ENCODE measurements around the gene PAX5. TPM values are rescaled to one million over a fixed set of nuclear protein-coding genes. Genes with fewer than 3 reads are reported as not detected.

Gene PAX5
- total RNA-seq, 1 experiment from 2014 or later: 0.39 TPM

DNA sequence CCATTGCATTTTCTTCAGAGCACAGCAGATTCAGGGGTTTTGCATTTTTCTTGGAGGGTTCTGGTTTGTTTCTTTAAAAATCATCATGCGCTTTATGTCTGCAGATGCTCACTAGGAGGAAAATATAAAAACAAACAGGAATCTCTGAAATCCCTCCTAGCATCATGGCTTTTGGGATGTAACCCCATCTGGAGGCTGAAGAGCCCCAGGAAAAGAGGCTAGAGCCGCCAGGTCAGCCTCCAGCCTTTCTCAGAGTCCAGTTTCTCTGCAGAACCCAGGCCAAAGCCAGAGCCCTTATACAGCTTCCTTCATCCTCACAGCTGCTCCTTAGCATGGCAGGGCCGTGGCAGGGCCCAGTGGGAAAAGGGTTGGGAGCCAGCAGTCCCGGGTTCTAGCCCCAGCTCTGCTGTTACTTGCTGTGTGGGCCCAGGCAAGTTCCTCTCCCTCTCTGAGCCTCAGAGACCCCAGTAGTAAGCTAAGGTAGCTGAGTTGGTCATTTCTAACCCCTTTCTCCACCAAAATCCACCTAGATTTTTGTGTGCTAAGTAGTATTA is 62.1 kb downstream of the PAX5 start:
- H3K4me1 Mint-ChIP-seq: peaks cover 0 to 6% of the 10 kb centered on the region in 2 experiments
- Histone ChIP-seq H2BK15ac (ENCODE audit: low read depth, low read length) (no peak overlapping the region), H2BK5ac (ENCODE audit: insufficient read length, low read length) (no peak overlapping the region), H3K23me2 (ENCODE audit: insufficient read length, low read depth, low read length, poor library complexity, severe bottlenecking) (no peaks in the 10 kb centered on the region), H3K27me3 (ENCODE audit: insufficient read depth, low read length) (no peaks in the 10 kb centered on the region), H3K14ac (ENCODE audit: insufficient read depth, low read length) (no peak overlapping the region), H4K20me1 (ENCODE audit: control insufficient read depth, insufficient read depth, insufficient read length) (no peaks in the 10 kb centered on the region), H3K18ac (ENCODE audit: insufficient read length, low read depth, low read length) (no peak overlapping the region), H2BK20ac (ENCODE audit: low read depth, low read length, poor library complexity, severe bottlenecking) (no peak overlapping the region), H2BK12ac (ENCODE audit: insufficient read length, low read depth, low read length) (no peak overlapping the region), H3K4ac (ENCODE audit: low read depth, low read length) (no peak overlapping the region), H3K79me2 (ENCODE audit: insufficient read depth, low read length) (no peaks in the 10 kb centered on the region), H2BK120ac (ENCODE audit: low read depth, low read length, poor library complexity, severe bottlenecking) (no peak overlapping the region), H3K9me3 (ENCODE audit: control insufficient read depth, low read depth, low read length) (no peaks in the 10 kb centered on the region), H2AK5ac (ENCODE audit: insufficient read length, low read length) (no peak overlapping the region), H2AFZ (ENCODE audit: low read length) (no peak overlapping the region), H3K23ac (ENCODE audit: insufficient read length, low read depth, low read length) (no peak overlapping the region), H4K91ac (ENCODE audit: insufficient read length, low read depth, low read length) (no peak overlapping the region), H3K9ac (ENCODE audit: extremely low read depth, insufficient read length, low read length) (no peak overlapping the region), H4K8ac (replicated peaks; ENCODE audit: insufficient read length, low read depth, low read length) (no peak overlapping the region), H3T11ph (ENCODE audit: low read length) (no peak overlapping the region), H3K4me2 (ENCODE audit: insufficient read depth, insufficient read length, low read length) (no peak overlapping the region), H4K5ac (ENCODE audit: insufficient read length, low read depth, low read length) (no peak overlapping the region), H3K56ac (ENCODE audit: insufficient read length, low read depth, low read length) (no peak overlapping the region), H3K79me1 (ENCODE audit: insufficient read depth, low read depth, low read length, poor library complexity, severe bottlenecking) (no peaks in the 10 kb centered on the region), H3K4me1 (ENCODE audit: insufficient read depth, low read length) (no peaks in the 10 kb centered on the region), H3K27ac (ENCODE audit: insufficient read length, low read depth, low read length) (no peak overlapping the region)
- peaks cover 11% of the 10 kb centered on the region for H3K27me3 Mint-ChIP-seq (ENCODE audit: low read depth)
- DNase-seq: no peak
- no peak overlapping the region for H3K4me3 Mint-ChIP-seq
- TF ChIP-seq, protein P1, sequence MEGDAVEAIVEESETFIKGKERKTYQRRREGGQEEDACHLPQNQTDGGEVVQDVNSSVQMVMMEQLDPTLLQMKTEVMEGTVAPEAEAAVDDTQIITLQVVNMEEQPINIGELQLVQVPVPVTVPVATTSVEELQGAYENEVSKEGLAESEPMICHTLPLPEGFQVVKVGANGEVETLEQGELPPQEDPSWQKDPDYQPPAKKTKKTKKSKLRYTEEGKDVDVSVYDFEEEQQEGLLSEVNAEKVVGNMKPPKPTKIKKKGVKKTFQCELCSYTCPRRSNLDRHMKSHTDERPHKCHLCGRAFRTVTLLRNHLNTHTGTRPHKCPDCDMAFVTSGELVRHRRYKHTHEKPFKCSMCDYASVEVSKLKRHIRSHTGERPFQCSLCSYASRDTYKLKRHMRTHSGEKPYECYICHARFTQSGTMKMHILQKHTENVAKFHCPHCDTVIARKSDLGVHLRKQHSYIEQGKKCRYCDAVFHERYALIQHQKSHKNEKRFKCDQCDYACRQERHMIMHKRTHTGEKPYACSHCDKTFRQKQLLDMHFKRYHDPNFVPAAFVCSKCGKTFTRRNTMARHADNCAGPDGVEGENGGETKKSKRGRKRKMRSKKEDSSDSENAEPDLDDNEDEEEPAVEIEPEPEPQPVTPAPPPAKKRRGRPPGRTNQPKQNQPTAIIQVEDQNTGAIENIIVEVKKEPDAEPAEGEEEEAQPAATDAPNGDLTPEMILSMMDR (conservative IDR thresholded peaks at IDR 0.05): no peak
- no peaks in the 10 kb centered on the region for H3K9me3 Mint-ChIP-seq
- H3K27ac Mint-ChIP-seq: no peak overlapping the region
- WGBS (ENCODE audit: extremely low coverage, insufficient read length, low lambda C conversion rate): no CpG with 5 or more reads among the region's 4 CpGs
- no peaks in the 10 kb centered on the region for H3K36me3 Mint-ChIP-seq (ENCODE audit: insufficient read depth in 1 of 3, low read depth in 3 of 3)
